GM23338 (cell line): Measurements from ENCODE around the gene OSBPL10. TPM values are rescaled to one million over a fixed set of nuclear protein-coding genes. Genes with fewer than 3 reads are reported as not detected.
"Not testable (repeated sequence)": the region's sequence is repeated elsewhere in the genome, so short reads cannot be mapped to it uniquely, and the experiment has no call there.

ENCODE experiments used
- ATAC-seq: fragments of 200-7000 bp; cut with Tn5 transposase; 3 replicates; pipeline ENCODE4 v1.9.1; 2020
- DNase-seq: peaks from one replicate; pipeline ENCODE4 v3.0.0-alpha.2; 2015; ENCODE audit warnings: low spot score
- H2AFZ ChIP-seq: fragments of 200-600 bp; sonication (generic); 2 replicates; pipeline ENCODE4 v1.8.0; 2016; ENCODE audit warnings: antibody characterized with exemption, mild to moderate bottlenecking, moderate library complexity
- H3F3A ChIP-seq: fragments of 200-600 bp; sonication (generic); replicated peaks from 2 replicates; pipeline ENCODE4 v1.8.0; 2017; ENCODE audit warnings: antibody characterized with exemption, mixed run types, low read depth
- H3K27ac ChIP-seq: fragments of 200-600 bp; sonication (generic); 2 replicates; pipeline ENCODE4 v1.6.1; 2016; ENCODE audit warnings: low read depth
- H3K27me3 ChIP-seq: fragments of 200-600 bp; sonication (generic); 2 replicates; pipeline ENCODE4 v1.8.0; 2016; ENCODE audit warnings: mild to moderate bottlenecking, mixed run types, moderate library complexity; ENCODE audit not compliant: insufficient read depth
- H3K36me3 ChIP-seq: fragments of 200-600 bp; sonication (generic); 2 replicates; pipeline ENCODE4 v1.8.0; 2016; ENCODE audit warnings: mild to moderate bottlenecking; ENCODE audit not compliant: insufficient read depth
- H3K4me1 ChIP-seq: fragments of 200-600 bp; sonication (generic); 2 replicates; pipeline ENCODE4 v1.8.0; 2016; ENCODE audit warnings: mild to moderate bottlenecking, moderate library complexity; ENCODE audit not compliant: insufficient read depth
- H3K4me2 ChIP-seq: fragments of 200-600 bp; sonication (generic); 2 replicates; pipeline ENCODE4 v1.7.1; 2017; ENCODE audit warnings: mixed run types
- H3K4me3 ChIP-seq: fragments of 200-600 bp; sonication (generic); 2 replicates; pipeline ENCODE4 v1.6.1; 2016; ENCODE audit warnings: mixed run types
- H3K79me2 ChIP-seq: fragments of 200-600 bp; sonication (generic); replicated peaks from 2 replicates; pipeline ENCODE4 v1.8.0; 2017; ENCODE audit warnings: mild to moderate bottlenecking; ENCODE audit not compliant: insufficient read depth
- H3K9me2 ChIP-seq: fragments of 200-600 bp; sonication (generic); 2 replicates; pipeline ENCODE4 v1.8.0; 2017; ENCODE audit not compliant: insufficient read depth
- H4K20me1 ChIP-seq: fragments of 200-600 bp; sonication (generic); replicated peaks from 2 replicates; pipeline ENCODE4 v1.8.0; 2017; ENCODE audit warnings: mild to moderate bottlenecking; ENCODE audit not compliant: insufficient read depth
- H3K27ac Mint-ChIP-seq: 2 replicates; pipeline ENCODE4 v1.8.0; 2020; ENCODE audit warnings: inconsistent platforms, mild to moderate bottlenecking, moderate library complexity, mixed read lengths
- H3K27me3 Mint-ChIP-seq: 3 replicates; pipeline ENCODE4 v1.8.0; 2022; ENCODE audit warnings: low read depth, mild to moderate bottlenecking, moderate library complexity, mixed read lengths, inconsistent platforms; ENCODE audit not compliant: insufficient read depth, poor library complexity
- H3K36me3 Mint-ChIP-seq: 3 replicates; pipeline ENCODE4 v1.8.0; 2021; ENCODE audit warnings: low read depth, mild to moderate bottlenecking, inconsistent platforms, moderate library complexity, mixed read lengths
- H3K4me1 Mint-ChIP-seq: 3 replicates; pipeline ENCODE4 v1.8.0; 2020; ENCODE audit warnings: mild to moderate bottlenecking, inconsistent platforms, mixed read lengths
- H3K4me3 Mint-ChIP-seq: 3 replicates; pipeline ENCODE4 v1.8.0; 2021; ENCODE audit warnings: moderate library complexity, mild to moderate bottlenecking, inconsistent platforms, mixed read lengths
- H3K9me3 Mint-ChIP-seq: 3 replicates; pipeline ENCODE4 v1.8.0; 2020; ENCODE audit warnings: moderate library complexity, mild to moderate bottlenecking, inconsistent platforms, mixed read lengths
- EZH2phosphoT487 ChIP-seq: fragments of 200-600 bp; sonication (generic); IDR thresholded peaks from one replicate; pipeline ENCODE4 v1.8.1; 2018; ENCODE audit warnings: antibody characterized with exemption; ENCODE audit not compliant: unreplicated experiment
- polyA plus RNA-seq: library from polyadenylated mRNA; unstranded; fragments of >200 nt; fragmentation: Nextera tagmentation; extraction: Ambion mirVana; gene quantifications from 2 replicates; pipeline ENCODE4 v1.2.1, GENCODE V29; 2016
- total RNA-seq: library from RNA; depleted of rRNA; stranded (reverse); fragments of >200 nt; shearing (Covaris generic); gene quantifications from 2 replicates; pipeline ENCODE4 v1.2.3, GENCODE V29; 2014
- TF ChIP-seq, protein P1 (sequence below): fragments of 250-450 bp; sonication (Bioruptor Pico); IDR thresholded peaks from 2 replicates; pipeline ENCODE4 v1.5.0; 2020; ENCODE audit warnings: mild to moderate bottlenecking, moderate library complexity
- TF ChIP-seq, protein P2 (sequence below): IDR thresholded peaks from 2 replicates; pipeline ENCODE4 v1.6.1; 2016; ENCODE audit warnings: antibody characterized with exemption

Gene OSBPL10
- total and polyA plus RNA-seq, 2 experiments from 2014 or later: 23.8 to 149 TPM

DNA sequence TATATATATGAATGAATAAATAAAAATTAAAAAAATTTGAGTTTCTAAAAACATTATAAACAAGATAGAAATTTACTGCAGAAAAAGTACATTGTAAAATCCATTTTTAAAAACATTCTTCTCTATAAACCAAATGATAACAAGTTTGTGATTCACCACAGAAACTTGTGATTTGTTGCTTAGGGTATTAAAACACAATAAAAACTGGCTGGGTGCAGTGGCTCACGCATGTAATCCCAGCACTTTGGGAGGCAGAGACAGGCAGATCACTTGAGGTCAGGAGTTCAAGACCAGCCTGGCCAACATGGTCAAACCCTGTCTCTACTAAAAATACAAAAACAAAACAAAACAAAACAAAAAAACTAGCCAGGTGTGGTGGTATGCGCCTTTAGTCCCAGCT is 197.2 kb downstream of the OSBPL10 start:
- H3K4me1 Mint-ChIP-seq, H3K4me1 ChIP-seq, H3K36me3 ChIP-seq, H3K27me3 ChIP-seq, H3K27me3 Mint-ChIP-seq, H3K9me3 Mint-ChIP-seq, H3K4me2 ChIP-seq, H3K27ac ChIP-seq, H2AFZ ChIP-seq, DNase-seq, ATAC-seq, H3K4me3 ChIP-seq, H3F3A ChIP-seq, H3K4me3 Mint-ChIP-seq, H3K9me2 ChIP-seq: not testable (repeated sequence)
- peaks cover 14% of the 10 kb centered on the region for H4K20me1 ChIP-seq
- Mint-ChIP-seq H3K36me3 (peaks cover 20% of the 10 kb centered on the region; the same call in 2 of the 3 replicates), H3K27ac (peak overlapping the region; percentile 59; the same call in 1 of the 2 replicates)
- H3K79me2 ChIP-seq: peaks cover 62% of the 10 kb centered on the region

DNA sequence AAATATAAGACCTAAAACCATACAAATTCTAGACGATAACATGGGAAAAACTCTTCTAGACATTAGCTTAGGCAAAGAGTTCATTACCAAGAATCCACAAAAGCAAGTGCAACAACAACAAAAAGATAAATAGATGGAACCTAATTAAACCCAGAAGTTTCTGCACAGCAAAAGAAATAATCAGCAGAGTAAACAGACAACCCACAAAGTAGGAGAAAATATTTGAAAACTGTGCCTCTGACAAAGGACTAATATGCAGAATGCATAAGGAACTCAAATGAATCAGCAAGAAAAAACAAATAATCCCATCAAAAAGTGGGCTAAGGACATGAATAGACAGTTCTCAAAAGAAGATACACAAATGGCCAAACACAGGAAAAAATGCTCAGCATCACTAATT is 198.8 kb downstream of the OSBPL10 start:
- Histone ChIP-seq H4K20me1 (peaks cover 17% of the 10 kb centered on the region), H3K4me1 (peaks cover 13% of the 10 kb centered on the region), H3K79me2 (peaks cover 75% of the 10 kb centered on the region)
- not testable (repeated sequence) for H3K4me3 ChIP-seq, H3K27ac Mint-ChIP-seq, H3K4me3 Mint-ChIP-seq, H3K9me3 Mint-ChIP-seq, H3K27me3 ChIP-seq, H3K9me2 ChIP-seq, ATAC-seq, H3K27ac ChIP-seq, H3K27me3 Mint-ChIP-seq, H3F3A ChIP-seq, H2AFZ ChIP-seq, DNase-seq, H3K36me3 ChIP-seq, H3K4me2 ChIP-seq
- Mint-ChIP-seq H3K4me1 (peaks cover 16% of the 10 kb centered on the region; the same call in 2 of the 3 replicates), H3K36me3 (peaks cover 20% of the 10 kb centered on the region; the same call in 2 of the 3 replicates)

DNA sequence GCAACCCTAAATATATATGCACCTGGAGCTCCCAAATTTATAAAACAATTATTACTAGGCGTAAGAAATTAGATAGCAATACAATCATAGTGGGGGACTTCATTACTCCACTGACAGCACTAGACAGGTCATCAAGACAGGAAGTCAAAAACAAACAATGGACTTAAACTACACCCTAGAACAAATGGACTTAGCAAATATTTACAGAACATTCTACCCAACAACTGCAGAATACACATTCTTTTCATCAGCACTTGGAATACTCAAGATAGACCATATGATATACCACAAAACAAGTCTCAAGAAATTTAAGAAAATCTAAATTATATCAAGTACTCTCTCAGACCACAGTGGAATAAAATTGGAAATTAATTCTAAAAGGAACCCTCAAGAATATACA is 201.5 kb downstream of the OSBPL10 start:
- Mint-ChIP-seq H3K4me3 (no peak overlapping the region), H3K9me3 (peaks cover 9% of the 10 kb centered on the region; the same call in 2 of the 3 replicates), H3K27me3 (peaks cover 6% of the 10 kb centered on the region), H3K4me1 (peaks cover 27% of the 10 kb centered on the region; the same call in 2 of the 3 replicates), H3K27ac (no peak overlapping the region), H3K36me3 (peaks cover 20% of the 10 kb centered on the region; the same call in 2 of the 3 replicates)
- H3K27me3 ChIP-seq: no peaks in the 10 kb centered on the region
- ATAC-seq: no peak
- no peaks in the 10 kb centered on the region for H3K9me2 ChIP-seq
- no peaks in the 10 kb centered on the region; the same call in 1 of the 2 replicates for H3K36me3 ChIP-seq
- no peak overlapping the region for H2AFZ ChIP-seq
- H3F3A ChIP-seq: no peaks in the 10 kb centered on the region
- TF ChIP-seq, protein P1, sequence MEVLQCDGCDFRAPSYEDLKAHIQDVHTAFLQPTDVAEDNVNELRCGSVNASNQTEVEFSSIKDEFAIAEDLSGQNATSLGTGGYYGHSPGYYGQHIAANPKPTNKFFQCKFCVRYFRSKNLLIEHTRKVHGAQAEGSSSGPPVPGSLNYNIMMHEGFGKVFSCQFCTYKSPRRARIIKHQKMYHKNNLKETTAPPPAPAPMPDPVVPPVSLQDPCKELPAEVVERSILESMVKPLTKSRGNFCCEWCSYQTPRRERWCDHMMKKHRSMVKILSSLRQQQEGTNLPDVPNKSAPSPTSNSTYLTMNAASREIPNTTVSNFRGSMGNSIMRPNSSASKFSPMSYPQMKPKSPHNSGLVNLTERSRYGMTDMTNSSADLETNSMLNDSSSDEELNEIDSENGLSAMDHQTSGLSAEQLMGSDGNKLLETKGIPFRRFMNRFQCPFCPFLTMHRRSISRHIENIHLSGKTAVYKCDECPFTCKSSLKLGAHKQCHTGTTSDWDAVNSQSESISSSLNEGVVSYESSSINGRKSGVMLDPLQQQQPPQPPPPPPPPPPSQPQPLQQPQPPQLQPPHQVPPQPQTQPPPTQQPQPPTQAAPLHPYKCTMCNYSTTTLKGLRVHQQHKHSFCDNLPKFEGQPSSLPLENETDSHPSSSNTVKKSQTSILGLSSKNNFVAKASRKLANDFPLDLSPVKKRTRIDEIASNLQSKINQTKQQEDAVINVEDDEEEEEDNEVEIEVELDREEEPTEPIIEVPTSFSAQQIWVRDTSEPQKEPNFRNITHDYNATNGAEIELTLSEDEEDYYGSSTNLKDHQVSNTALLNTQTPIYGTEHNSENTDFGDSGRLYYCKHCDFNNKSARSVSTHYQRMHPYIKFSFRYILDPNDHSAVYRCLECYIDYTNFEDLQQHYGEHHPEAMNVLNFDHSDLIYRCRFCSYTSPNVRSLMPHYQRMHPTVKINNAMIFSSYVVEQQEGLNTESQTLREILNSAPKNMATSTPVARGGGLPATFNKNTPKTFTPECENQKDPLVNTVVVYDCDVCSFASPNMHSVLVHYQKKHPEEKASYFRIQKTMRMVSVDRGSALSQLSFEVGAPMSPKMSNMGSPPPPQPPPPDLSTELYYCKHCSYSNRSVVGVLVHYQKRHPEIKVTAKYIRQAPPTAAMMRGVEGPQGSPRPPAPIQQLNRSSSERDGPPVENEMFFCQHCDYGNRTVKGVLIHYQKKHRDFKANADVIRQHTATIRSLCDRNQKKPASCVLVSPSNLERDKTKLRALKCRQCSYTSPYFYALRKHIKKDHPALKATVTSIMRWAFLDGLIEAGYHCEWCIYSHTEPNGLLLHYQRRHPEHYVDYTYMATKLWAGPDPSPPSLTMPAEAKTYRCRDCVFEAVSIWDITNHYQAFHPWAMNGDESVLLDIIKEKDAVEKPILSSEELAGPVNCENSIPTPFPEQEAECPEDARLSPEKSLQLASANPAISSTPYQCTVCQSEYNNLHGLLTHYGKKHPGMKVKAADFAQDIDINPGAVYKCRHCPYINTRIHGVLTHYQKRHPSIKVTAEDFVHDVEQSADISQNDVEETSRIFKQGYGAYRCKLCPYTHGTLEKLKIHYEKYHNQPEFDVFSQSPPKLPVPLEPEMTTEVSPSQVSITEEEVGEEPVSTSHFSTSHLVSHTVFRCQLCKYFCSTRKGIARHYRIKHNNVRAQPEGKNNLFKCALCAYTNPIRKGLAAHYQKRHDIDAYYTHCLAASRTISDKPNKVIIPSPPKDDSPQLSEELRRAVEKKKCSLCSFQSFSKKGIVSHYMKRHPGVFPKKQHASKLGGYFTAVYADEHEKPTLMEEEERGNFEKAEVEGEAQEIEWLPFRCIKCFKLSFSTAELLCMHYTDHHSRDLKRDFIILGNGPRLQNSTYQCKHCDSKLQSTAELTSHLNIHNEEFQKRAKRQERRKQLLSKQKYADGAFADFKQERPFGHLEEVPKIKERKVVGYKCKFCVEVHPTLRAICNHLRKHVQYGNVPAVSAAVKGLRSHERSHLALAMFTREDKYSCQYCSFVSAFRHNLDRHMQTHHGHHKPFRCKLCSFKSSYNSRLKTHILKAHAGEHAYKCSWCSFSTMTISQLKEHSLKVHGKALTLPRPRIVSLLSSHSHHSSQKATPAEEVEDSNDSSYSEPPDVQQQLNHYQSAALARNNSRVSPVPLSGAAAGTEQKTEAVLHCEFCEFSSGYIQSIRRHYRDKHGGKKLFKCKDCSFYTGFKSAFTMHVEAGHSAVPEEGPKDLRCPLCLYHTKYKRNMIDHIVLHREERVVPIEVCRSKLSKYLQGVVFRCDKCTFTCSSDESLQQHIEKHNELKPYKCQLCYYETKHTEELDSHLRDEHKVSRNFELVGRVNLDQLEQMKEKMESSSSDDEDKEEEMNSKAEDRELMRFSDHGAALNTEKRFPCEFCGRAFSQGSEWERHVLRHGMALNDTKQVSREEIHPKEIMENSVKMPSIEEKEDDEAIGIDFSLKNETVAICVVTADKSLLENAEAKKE: no peak
- no peak for TF ChIP-seq EZH2phosphoT487
- TF ChIP-seq, protein P2, sequence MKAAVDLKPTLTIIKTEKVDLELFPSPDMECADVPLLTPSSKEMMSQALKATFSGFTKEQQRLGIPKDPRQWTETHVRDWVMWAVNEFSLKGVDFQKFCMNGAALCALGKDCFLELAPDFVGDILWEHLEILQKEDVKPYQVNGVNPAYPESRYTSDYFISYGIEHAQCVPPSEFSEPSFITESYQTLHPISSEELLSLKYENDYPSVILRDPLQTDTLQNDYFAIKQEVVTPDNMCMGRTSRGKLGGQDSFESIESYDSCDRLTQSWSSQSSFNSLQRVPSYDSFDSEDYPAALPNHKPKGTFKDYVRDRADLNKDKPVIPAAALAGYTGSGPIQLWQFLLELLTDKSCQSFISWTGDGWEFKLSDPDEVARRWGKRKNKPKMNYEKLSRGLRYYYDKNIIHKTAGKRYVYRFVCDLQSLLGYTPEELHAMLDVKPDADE: no peak
- no peak overlapping the region for H3K27ac ChIP-seq
- H3K79me2 ChIP-seq: peaks cover 83% of the 10 kb centered on the region
- H3K4me2 ChIP-seq: no peak overlapping the region
- DNase-seq: no peak
- peaks cover 13% of the 10 kb centered on the region for H3K4me1 ChIP-seq
- no peak overlapping the region for H3K4me3 ChIP-seq
- H4K20me1 ChIP-seq: peaks cover 17% of the 10 kb centered on the region
